ENCODE measurements around the gene CILP.

The CILP gene

GRCh38 chr15:65164139-65164538 is 47.1 kb downstream of the CILP start:
- H3K27ac ChIP-seq (ENCODE audit: low read length), result no peak overlapping the region
- peaks cover 34% of the 10 kb centered on the region for H3K36me3 ChIP-seq (replicated peaks; ENCODE audit: low read depth, low read length)
- TF ChIP-seq EZH2phosphoT487 (IDR thresholded peaks at IDR 0.05; ENCODE audit: low read depth) (no peak), CTCF (IDR thresholded peaks at IDR 0.05; ENCODE audit: low read depth, low read length) (no peak)
- no peak overlapping the region for H3K4me2 ChIP-seq (ENCODE audit: low read length)
- no peak overlapping the region for H3K4me3 ChIP-seq (ENCODE audit: low read length)
- no peak overlapping the region for H3K9ac ChIP-seq (ENCODE audit: low read length)
- no peaks in the 10 kb centered on the region for H3K4me1 ChIP-seq (ENCODE audit: low read length)
- H3K27me3 ChIP-seq (ENCODE audit: low read depth, low read length), result no peaks in the 10 kb centered on the region
- H3K79me2 ChIP-seq (ENCODE audit: low read length), result peaks cover 15% of the 10 kb centered on the region
- no peaks in the 10 kb centered on the region for H3K9me3 ChIP-seq (ENCODE audit: insufficient read depth, low read length)
- H4K20me1 ChIP-seq (ENCODE audit: insufficient read depth, low read length), result peaks cover 18% of the 10 kb centered on the region
- H2AFZ ChIP-seq (ENCODE audit: low read depth, low read length), result no peak overlapping the region

GRCh38 chr15:65163041-65163440 is 48.2 kb downstream of the CILP start:
- no peak overlapping the region for H2AFZ ChIP-seq (ENCODE audit: low read depth, low read length)
- no peak overlapping the region for H3K4me2 ChIP-seq (ENCODE audit: low read length)
- no peak overlapping the region for H3K4me3 ChIP-seq (ENCODE audit: low read length)
- peaks cover 39% of the 10 kb centered on the region for H3K36me3 ChIP-seq (replicated peaks; ENCODE audit: low read depth, low read length)
- H3K27me3 ChIP-seq (ENCODE audit: low read depth, low read length), result no peaks in the 10 kb centered on the region
- H3K79me2 ChIP-seq (ENCODE audit: low read length), result peaks cover 14% of the 10 kb centered on the region
- H3K27ac ChIP-seq (ENCODE audit: low read length), result no peak overlapping the region
- no peak overlapping the region for H3K9ac ChIP-seq (ENCODE audit: low read length)
- H3K9me3 ChIP-seq (ENCODE audit: insufficient read depth, low read length), result no peaks in the 10 kb centered on the region
- H4K20me1 ChIP-seq (ENCODE audit: insufficient read depth, low read length), result peaks cover 18% of the 10 kb centered on the region
- TF ChIP-seq EZH2phosphoT487 (IDR thresholded peaks at IDR 0.05; ENCODE audit: low read depth) (no peak), CTCF (IDR thresholded peaks at IDR 0.05; ENCODE audit: low read depth, low read length) (no peak)
- H3K4me1 ChIP-seq (ENCODE audit: low read length), result no peaks in the 10 kb centered on the region

GRCh38 chr15:65156692-65157091 is 54.6 kb downstream of the CILP start:
- Histone ChIP-seq H3K27me3 (ENCODE audit: low read depth, low read length) (no peaks in the 10 kb centered on the region), H4K20me1 (ENCODE audit: insufficient read depth, low read length) (peaks cover 5% of the 10 kb centered on the region; the same call in 1 of the 2 replicates), H3K4me1 (ENCODE audit: low read length) (no peaks in the 10 kb centered on the region), H3K27ac (ENCODE audit: low read length) (no peak overlapping the region), H3K9ac (ENCODE audit: low read length) (no peak overlapping the region), H3K79me2 (ENCODE audit: low read length) (peaks cover under 1% of the 10 kb centered on the region; the same call in 1 of the 2 replicates), H3K4me2 (ENCODE audit: low read length) (no peak overlapping the region), H3K9me3 (ENCODE audit: insufficient read depth, low read length) (no peaks in the 10 kb centered on the region), H2AFZ (ENCODE audit: low read depth, low read length) (no peak overlapping the region), H3K36me3 (replicated peaks; ENCODE audit: low read depth, low read length) (peaks cover 48% of the 10 kb centered on the region), H3K4me3 (ENCODE audit: low read length) (no peak overlapping the region)
- TF ChIP-seq EZH2phosphoT487 (IDR thresholded peaks at IDR 0.05; ENCODE audit: low read depth) (no peak), CTCF (IDR thresholded peaks at IDR 0.05; ENCODE audit: low read depth, low read length) (no peak)

GRCh38 chr15:65154720-65155119 is 56.6 kb downstream of the CILP start:
- no peak overlapping the region for H3K4me3 ChIP-seq (ENCODE audit: low read length)
- TF ChIP-seq CTCF (IDR thresholded peaks at IDR 0.05; ENCODE audit: low read depth, low read length), result no peak
- no peaks in the 10 kb centered on the region for H3K9me3 ChIP-seq (ENCODE audit: insufficient read depth, low read length)
- peaks cover 56% of the 10 kb centered on the region for H3K36me3 ChIP-seq (replicated peaks; ENCODE audit: low read depth, low read length)
- no peak overlapping the region for H3K4me2 ChIP-seq (ENCODE audit: low read length)
- H3K79me2 ChIP-seq (ENCODE audit: low read length), result no peaks in the 10 kb centered on the region
- no peaks in the 10 kb centered on the region for H4K20me1 ChIP-seq (ENCODE audit: insufficient read depth, low read length)
- H2AFZ ChIP-seq (ENCODE audit: low read depth, low read length), result no peak overlapping the region
- H3K27me3 ChIP-seq (ENCODE audit: low read depth, low read length), result no peaks in the 10 kb centered on the region
- no peak overlapping the region for H3K27ac ChIP-seq (ENCODE audit: low read length)
- no peaks in the 10 kb centered on the region for H3K4me1 ChIP-seq (ENCODE audit: low read length)
- H3K9ac ChIP-seq (ENCODE audit: low read length), result no peak overlapping the region

Measured in OCI-LY3 (cell line).